Left renal pelvis (tissue), 4 donors: ENCODE data around the gene LAMA5. TPM values are rescaled to one million over a fixed set of nuclear protein-coding genes. Genes with fewer than 3 reads are reported as not detected.
A peak's percentile ranks its signal among the peaks of the same experiment; 100 is the strongest.

ENCODE experiments used
- DNase-seq, 4 donors: peaks; one replicate each; pipeline ENCODE4 v3.0.0-alpha.2; 2013; ENCODE audit warnings: low read depth in 4 of 4, low spot score in 3 of 4
- polyA plus RNA-seq, 4 donors: library from polyadenylated mRNA; unstranded; fragments of 120-200 nt; gene quantifications; one replicate each; pipeline ENCODE4 v1.2.1, GENCODE V29; 2013; ENCODE audit not compliant: insufficient read length in 4 of 4

The LAMA5 gene
- polyA plus RNA-seq, 4 donors = 32.0 to 182 (median 104) TPM

DNA sequence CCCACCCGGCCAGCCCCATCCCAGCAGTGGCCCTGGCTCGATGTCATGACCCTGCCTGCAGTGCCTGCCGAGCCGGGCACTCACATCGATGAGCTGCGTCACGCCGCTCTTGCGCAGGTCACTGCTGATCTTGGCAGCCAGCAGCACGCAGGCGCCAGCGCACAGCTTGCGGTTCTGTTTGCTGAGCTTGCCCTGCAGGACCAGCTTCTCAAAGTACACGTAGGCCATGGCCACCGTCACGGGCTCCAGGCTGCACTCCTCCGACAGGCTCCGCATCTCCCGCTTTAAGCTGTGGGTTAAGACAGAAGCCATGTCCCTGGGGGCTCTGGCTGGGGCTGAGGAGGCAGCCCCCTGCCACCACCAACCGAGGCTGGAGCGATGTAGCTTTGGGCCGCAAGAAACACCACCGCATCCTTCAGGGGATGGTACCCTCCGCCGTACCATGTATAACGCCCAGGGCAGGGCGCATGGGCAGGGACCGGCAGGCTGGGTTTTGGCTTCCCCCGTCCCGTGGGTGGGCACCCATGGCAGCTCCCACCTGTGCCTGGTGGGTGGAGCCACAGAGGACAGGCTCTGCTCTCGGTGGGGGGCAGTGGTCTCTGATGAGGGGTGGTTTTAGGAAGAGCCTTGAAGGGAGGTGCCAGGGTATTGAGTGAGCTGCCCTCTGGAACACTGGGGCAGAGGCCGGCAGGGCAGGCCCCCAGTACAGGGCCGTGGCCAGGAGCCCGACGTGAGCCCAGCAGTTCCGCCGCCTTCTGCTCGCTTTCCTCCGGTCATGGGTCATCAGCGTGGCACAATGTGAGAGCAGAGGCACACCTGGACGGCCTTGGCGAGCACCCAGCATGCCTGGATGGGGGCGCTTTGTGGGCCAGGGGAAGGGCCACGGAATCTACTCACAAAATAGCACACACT is 24.3 kb upstream of the LAMA5 start:
- DNase-seq = no peak

GRCh38 chr20:62390317-62391164 is 23.4 kb upstream of the LAMA5 start:
- no peak for DNase-seq

DNA sequence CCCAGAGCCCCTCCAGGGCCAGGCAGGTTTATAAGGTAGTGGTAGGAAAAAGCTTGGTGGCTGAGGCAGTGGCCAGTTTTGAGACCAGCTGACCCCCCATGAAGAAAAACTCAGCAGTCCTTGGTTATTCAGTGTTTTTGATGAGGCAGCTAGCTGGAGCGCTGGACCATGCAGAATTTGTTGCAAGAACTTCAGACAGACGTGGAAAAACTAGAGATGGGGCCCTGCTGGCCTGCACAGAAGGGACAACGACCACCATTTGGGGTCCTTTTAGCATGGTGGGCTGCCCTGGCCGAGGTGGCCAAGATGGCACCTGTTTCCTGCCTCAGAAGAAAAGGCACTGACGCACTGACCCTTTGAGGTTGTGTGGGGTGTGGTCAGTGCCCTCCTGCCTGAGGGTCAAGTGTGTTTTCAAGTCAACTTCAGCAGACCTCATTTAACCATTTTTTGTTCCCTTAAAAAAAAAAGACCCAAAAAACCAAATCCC is 22.5 kb upstream of the LAMA5 start:
- DNase-seq = no peak

GRCh38 chr20:62388839-62389600 is 21.9 kb upstream of the LAMA5 start:
- no peak for DNase-seq

- DNase-seq = no peak
Measured at GRCh38 chr20:62387933-62388635, 21.0 kb upstream of the LAMA5 start.

- no peak for DNase-seq
Measured at GRCh38 chr20:62387219-62387913, 20.3 kb upstream of the LAMA5 start.

GRCh38 chr20:62386383-62387218 is 19.5 kb upstream of the LAMA5 start, which contains the start of gene RPS21:
RPS21 (plus strand) TSS chr20:62387103; CDS start chr20:62387339, 236 bp downstream.
- peak in 2 of 4 donors; percentile 77 to 88 for DNase-seq

- no peak for DNase-seq
Measured at GRCh38 chr20:62382306-62383198, 15.4 kb upstream of the LAMA5 start.

GRCh38 chr20:62381842-62382241 is 14.7 kb upstream of the LAMA5 start:
- DNase-seq = no peak

DNA sequence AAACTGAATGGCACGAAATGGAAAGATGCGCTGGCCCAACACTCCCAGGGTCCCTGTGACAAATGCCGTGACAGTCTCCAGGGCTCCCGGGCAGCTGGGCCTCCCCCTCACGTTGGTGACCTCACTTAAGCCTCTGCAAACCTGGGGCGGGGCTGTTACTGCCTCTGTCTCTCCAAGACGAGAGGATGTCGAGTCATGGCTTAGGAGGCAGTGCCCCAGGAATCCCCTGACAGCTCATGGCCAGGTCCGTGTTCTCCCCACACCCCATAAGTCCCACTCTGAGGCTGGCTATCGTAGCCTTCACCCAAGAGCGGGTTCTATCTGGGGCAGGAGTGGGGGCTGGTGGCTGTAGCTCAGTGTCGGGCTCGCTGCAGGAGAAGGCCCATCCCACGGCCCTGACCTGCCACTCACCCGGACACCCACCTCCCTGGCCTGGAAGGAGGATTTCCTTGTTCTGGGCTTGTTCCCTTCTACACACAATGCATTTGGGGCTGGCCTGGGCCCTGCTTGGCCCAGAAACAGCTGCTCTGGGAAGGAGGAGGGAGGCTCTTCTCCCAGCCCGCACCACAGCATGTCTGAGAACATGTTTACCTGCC is 14.2 kb upstream of the LAMA5 start:
- DNase-seq = no peak

GRCh38 chr20:62378215-62378614 is 11.1 kb upstream of the LAMA5 start:
- DNase-seq = no peak

- DNase-seq = no peak
Measured at GRCh38 chr20:62377615-62378178, 10.6 kb upstream of the LAMA5 start.

DNA sequence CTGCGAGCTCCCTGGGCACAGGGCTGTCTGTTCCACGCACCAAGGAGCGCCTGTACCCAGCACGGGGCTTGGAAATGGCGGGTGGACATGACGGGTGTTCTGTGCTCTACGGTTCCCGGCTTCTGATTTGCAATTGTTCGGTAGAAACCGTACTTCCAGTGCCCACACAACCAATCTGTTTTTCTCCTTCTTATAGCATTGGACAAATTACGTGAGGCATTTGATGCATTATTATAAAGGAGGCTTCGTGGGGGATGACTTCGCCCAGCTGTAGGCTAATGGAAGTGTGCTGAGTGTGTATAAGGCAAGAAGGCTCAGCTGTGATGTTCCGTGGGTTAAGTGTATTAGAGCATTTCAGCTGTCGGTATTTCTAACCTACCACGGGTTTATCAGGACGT is 10.0 kb upstream of the LAMA5 start:
- DNase-seq = no peak

DNA sequence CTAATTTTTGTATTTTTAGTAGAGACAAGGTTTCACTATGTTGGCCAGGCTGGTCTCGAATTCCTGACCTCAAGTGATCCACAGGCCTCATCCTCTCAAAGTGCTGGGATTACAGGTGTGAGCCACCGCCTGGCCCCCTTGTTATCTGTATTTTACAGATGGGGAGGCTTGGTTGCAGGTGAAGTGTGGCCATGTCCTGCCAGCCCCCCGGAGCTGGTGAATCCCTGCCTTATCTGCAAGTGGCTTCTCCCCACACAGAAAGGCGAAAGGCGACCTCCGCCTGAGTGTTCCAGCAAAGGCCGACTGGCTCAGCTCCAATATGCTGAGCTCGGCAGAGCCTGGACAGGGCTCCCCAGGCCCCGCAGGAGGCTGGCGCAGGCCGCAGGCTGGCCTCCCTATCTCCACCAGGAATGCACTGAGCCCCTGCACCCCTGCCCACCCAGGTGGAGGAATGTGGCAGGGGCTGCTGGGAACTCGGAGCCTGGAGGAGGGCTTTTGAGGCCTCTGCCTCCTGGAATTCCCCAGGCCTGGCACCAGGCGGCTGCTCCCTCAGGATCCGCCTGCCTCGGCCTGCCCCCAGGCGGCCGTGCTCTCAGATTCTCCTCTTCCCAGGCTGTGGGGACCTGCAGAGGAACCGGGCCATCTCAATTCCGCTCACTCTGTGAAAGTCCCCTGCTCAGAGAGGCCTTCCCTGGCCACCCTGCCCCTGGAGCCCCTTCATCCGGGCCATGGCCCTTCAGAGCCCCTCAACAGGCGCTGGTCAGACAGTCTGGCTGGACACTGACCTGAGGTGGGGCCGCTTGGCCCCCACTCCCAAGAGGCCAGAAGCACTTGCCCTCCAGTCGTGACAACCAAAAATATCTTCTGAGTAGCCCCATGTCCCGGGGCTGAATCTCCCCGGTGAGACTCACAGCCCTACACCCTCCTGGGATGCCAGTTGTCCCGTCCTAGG is 9.3 kb upstream of the LAMA5 start:
- no peak for DNase-seq

DNA sequence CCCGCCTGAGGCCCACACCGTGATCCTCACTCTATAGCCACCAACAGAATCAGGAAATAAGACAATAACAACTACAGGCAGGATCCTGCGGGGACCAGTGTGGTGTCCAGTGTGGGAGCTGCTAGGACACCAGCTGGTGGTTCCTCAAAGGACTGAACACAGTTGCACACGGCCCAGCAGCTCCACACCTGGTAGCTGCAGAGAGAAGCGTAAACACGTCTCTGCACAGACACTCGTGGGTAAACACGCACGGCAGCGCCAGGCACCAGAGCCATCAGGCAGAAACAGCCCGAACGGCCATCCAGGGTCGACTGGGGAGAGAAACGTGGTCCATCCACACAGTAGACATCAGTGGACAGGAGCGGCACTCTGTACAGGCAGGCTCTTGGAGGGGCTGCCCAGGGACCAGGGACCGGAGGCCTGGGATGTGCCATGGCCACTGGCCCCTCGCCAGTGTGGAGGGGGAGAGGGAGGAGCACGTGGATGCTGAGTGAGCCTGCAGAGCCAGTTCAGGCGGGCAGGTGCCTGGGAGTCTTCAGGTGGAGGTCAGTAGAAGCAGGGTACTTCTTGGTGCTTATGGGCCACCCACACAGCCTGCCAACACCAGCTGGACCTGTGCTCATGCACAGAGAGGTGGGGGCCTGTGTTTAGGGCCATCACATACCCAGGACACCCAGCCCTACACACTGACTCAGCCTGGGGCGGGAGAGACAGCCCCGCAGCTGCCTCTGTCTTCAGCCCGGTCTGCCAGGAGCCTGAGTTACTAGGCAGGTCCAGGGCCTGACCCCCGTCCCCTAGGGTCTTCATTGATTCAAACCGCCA is 7.4 kb upstream of the LAMA5 start:
- no peak for DNase-seq
